Kidney (tissue), 14 donors: ENCODE measurements around the gene TMEM9. TPM values are rescaled to one million over a fixed set of nuclear protein-coding genes. Genes with fewer than 3 reads are reported as not detected.
A peak's percentile ranks its signal among the peaks of the same experiment; 100 is the strongest.

ENCODE experiments used
- DNase-seq, 5 donors: peaks; one replicate each; pipeline ENCODE4 v3.0.0-alpha.2; 2013 to 2020
- FAIRE-seq: peaks from 2 replicates; lab custom pipeline; 2012; peaks lifted over from hg19 to GRCh38; lab: Jason Lieb, UNC
- H3K27ac ChIP-seq, 2 donors: one replicate each; pipeline ENCODE4 v1.7.0; 2013; ENCODE audit warnings: low read depth in 2 of 2, low read length in 2 of 2, inconsistent platforms in 1 of 2
- H3K27me3 ChIP-seq: one replicate; pipeline ENCODE4 v1.7.1; 2013; ENCODE audit warnings: low read length, inconsistent platforms; ENCODE audit not compliant: control insufficient read depth, insufficient read depth
- H3K36me3 ChIP-seq, 3 donors: one replicate each; pipeline versions ENCODE4 v1.7.0 to v1.7.1; 2013; ENCODE audit warnings: low read length in 3 of 3, control low read depth in 1 of 3, inconsistent platforms in 1 of 3; ENCODE audit not compliant: insufficient read depth in 3 of 3, control insufficient read depth in 2 of 3
- H3K4me1 ChIP-seq, 3 donors: one replicate each; pipeline versions ENCODE4 v1.7.0 to v1.7.1; 2013; ENCODE audit warnings: low read length in 3 of 3, inconsistent platforms in 1 of 3, low read depth in 1 of 3; ENCODE audit not compliant: control insufficient read depth in 2 of 3, insufficient read depth in 2 of 3
- H3K4me3 ChIP-seq, 3 donors: one replicate each; pipeline versions ENCODE4 v1.7.0 to v1.8.1; 2013; ENCODE audit warnings: low read length in 3 of 3, control low read depth in 1 of 3, inconsistent platforms in 1 of 3
- H3K9ac ChIP-seq, 3 donors: one replicate each; pipeline versions ENCODE4 v1.7.0 to v1.7.1; 2013; ENCODE audit warnings: low read length in 3 of 3, control low read depth in 1 of 3, inconsistent platforms in 1 of 3
- H3K9me3 ChIP-seq, 3 donors: one replicate each; pipeline versions ENCODE4 v1.7.0 to v1.7.1; 2013; ENCODE audit warnings: low read length in 3 of 3, control low read depth in 1 of 3, inconsistent platforms in 1 of 3; ENCODE audit not compliant: control insufficient read depth in 2 of 3, insufficient read depth in 1 of 3
- intact Hi-C: fragments of 100-400 bp; cut with DNase I; formaldehyde crosslinking; loops from one replicate; pipeline ENCODE4 v1.11.1; 2022
- polyA plus RNA-seq: library from polyadenylated mRNA; stranded (reverse); fragments of 350-450 nt; fragmentation: Illumina TruSeq; extraction: RNeasy Lipid Tissue Mini Kit (QIAGEN cat#74804); gene quantifications from one replicate; pipeline ENCODE4 v1.2.3, GENCODE V29; 2014; ENCODE audit warnings: low read depth, low replicate concordance; ENCODE audit not compliant: insufficient read depth
- total RNA-seq: library from RNA; stranded (reverse); fragmentation: NEBNext Ultra II Directional; extraction: Animal tissue kit (Norgen Biotek cat#: 25700); gene quantifications from one replicate; pipeline ENCODE4 v1.2.1, GENCODE V29; 2021
- TF ChIP-seq, protein P1 (sequence below): IDR thresholded peaks from 3 replicates; pipeline ENCODE4 v1.5.1; 2012; ENCODE audit warnings: mild to moderate bottlenecking, moderate library complexity, borderline replicate concordance; ENCODE audit not compliant: insufficient read depth; ENCODE audit errors: extremely low read depth
- donor health status: control.
- donor health status: control.
- donor health status: control.
- donor health status: control.
- donor health status: control.
- donor health status: DM: yes; HTN: yes; CAD: no.
- donor health status: Normal renal cell carcinoma (clear cell type).

Gene TMEM9
- total and polyA plus RNA-seq, 2 donors from 2014 or later = 81.9 to 166 TPM

DNA sequence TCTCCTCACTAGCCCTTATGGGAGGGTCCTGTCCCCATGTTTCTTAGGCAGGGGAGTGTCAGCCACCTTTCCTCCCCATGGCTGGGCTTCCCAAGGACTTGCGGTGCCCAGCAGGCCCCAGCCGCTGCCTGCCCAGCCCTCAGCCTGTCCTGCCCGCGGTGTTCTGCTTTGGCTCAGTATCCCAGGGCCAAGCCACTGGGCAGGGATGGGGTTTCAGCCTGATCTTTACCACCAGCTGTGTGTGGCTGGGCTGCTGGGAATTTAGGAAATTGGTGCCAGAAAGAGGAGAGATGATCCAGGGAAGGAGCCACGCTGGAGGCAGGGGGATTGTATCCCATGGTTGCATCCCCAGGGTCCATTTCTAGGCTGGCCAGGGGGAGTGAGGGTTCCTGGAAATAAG lies 29.5 kb upstream of the TMEM9 start:
- intact Hi-C loops = no loop called here
- Histone ChIP-seq H3K27ac (no peak overlapping the region), H3K4me1 (no peaks in the 10 kb centered on the region), H3K27me3 (no peaks in the 10 kb centered on the region), H3K9me3 (no peaks in the 10 kb centered on the region), H3K4me3 (no peak overlapping the region), H3K36me3 (no peaks in the 10 kb centered on the region), H3K9ac (no peak overlapping the region)
- TF ChIP-seq, protein P1, sequence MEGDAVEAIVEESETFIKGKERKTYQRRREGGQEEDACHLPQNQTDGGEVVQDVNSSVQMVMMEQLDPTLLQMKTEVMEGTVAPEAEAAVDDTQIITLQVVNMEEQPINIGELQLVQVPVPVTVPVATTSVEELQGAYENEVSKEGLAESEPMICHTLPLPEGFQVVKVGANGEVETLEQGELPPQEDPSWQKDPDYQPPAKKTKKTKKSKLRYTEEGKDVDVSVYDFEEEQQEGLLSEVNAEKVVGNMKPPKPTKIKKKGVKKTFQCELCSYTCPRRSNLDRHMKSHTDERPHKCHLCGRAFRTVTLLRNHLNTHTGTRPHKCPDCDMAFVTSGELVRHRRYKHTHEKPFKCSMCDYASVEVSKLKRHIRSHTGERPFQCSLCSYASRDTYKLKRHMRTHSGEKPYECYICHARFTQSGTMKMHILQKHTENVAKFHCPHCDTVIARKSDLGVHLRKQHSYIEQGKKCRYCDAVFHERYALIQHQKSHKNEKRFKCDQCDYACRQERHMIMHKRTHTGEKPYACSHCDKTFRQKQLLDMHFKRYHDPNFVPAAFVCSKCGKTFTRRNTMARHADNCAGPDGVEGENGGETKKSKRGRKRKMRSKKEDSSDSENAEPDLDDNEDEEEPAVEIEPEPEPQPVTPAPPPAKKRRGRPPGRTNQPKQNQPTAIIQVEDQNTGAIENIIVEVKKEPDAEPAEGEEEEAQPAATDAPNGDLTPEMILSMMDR = no peak
- no peak for DNase-seq
- FAIRE-seq = no peak

DNA sequence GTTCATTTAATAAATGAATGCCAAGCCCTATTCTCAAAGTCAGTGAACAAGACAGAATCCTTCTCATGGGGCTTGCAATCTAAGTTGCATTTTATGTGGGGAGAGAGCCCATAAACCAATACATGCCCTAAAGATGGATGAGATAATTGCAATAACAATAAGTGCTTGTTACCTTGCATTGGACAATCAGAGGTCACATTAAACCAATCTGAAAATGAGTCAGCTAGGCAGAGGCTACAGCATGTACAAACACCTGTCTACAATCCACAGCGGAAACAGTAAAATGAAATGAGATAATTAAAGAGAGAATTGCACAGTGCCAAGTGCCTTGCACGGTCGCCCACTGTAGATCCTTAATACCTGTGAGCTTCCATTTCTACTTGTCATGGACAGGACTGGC lies 28.9 kb upstream of the TMEM9 start:
- intact Hi-C loops = no loop called here

DNA sequence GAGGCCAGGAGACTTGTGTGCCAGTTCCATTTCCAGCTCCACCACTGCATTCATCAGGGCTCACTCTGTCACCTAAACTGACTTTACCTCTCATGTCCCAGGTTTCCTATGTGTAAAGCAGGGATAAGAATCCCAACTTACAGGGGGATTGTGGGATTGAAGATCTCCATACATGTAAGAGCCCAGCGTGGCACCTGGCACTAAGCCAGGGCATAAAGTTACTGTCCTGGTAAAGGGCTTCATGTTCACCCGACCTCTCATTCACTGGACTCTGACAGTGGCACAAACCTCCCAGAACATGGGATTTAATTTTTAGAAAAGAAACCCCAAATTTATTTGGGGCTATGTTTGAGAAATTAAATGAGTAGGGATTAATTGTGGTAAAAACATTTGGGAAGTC lies 27.5 kb upstream of the TMEM9 start:
- no peak for FAIRE-seq
- TF ChIP-seq, protein P1 = no peak
- Histone ChIP-seq H3K27ac (no peak overlapping the region), H3K4me3 (no peak overlapping the region), H3K36me3 (no peaks in the 10 kb centered on the region), H3K27me3 (no peaks in the 10 kb centered on the region), H3K9me3 (no peaks in the 10 kb centered on the region), H3K9ac (no peak overlapping the region), H3K4me1 (no peaks in the 10 kb centered on the region)
- intact Hi-C loops = no loop called here
- peak in 1 of 5 donors; percentile 20 for DNase-seq

More for the DNA sequence above, 28.9 kb upstream of the TMEM9 start:
- TF ChIP-seq, protein P1 = no peak
- H3K27ac ChIP-seq = no peak overlapping the region
- no peak overlapping the region for H3K4me3 ChIP-seq
- DNase-seq = no peak
- no peak overlapping the region for H3K9ac ChIP-seq
- no peak for FAIRE-seq
- H3K9me3 ChIP-seq = no peaks in the 10 kb centered on the region
- no peaks in the 10 kb centered on the region for H3K4me1 ChIP-seq
- no peaks in the 10 kb centered on the region for H3K36me3 ChIP-seq
- H3K27me3 ChIP-seq = no peaks in the 10 kb centered on the region

DNA sequence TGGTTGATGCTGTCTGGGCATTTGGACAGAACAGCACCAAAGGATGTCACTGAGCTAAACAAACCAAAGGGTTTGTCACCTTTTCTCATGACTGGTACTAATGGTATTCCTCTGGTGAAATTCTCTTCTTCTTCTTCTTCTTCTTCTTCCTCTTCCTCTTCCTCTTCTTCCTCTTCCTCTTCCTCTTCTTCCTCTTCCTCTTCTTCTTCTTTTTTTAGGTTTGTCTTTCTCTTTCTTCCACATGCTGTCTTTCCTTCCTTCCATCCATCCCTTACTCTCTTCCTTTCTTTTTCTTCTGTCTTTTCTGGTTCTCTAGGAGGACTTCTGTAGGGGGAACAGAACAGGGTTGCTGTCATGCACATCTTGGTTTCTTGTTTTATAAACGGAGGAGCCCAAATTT lies 27.0 kb upstream of the TMEM9 start:
- TF ChIP-seq, protein P1 = no peak
- H3K27ac ChIP-seq = no peak overlapping the region
- H3K9ac ChIP-seq = no peak overlapping the region
- intact Hi-C loops = no loop called here
- no peaks in the 10 kb centered on the region for H3K4me1 ChIP-seq
- H3K9me3 ChIP-seq = no peaks in the 10 kb centered on the region
- H3K4me3 ChIP-seq = no peak overlapping the region
- DNase-seq (no peak), FAIRE-seq (no peak)
- H3K27me3 ChIP-seq = no peaks in the 10 kb centered on the region
- H3K36me3 ChIP-seq = no peaks in the 10 kb centered on the region
